Colonic mucosa (tissue), 4 donors: ENCODE data around the gene ARHGAP1. TPM values are rescaled to one million over a fixed set of nuclear protein-coding genes. Genes with fewer than 3 reads are reported as not detected.
A peak's percentile ranks its signal among the peaks of the same experiment; 100 is the strongest.

ENCODE experiments used
- DNase-seq: peaks from one replicate; pipeline ENCODE4 v3.0.0-alpha.2; 2020
- H3K27ac ChIP-seq: fragments of 200-600 bp; one replicate; pipeline ENCODE4 v1.8.0; 2021
- H3K27me3 ChIP-seq: fragments of 200-600 bp; one replicate; pipeline ENCODE4 v1.8.0; 2021
- H3K36me3 ChIP-seq: fragments of 200-600 bp; one replicate; pipeline ENCODE4 v1.8.0; 2021
- H3K4me1 ChIP-seq: fragments of 200-600 bp; one replicate; pipeline ENCODE4 v1.8.0; 2021; ENCODE audit warnings: mild to moderate bottlenecking
- H3K4me3 ChIP-seq: fragments of 200-600 bp; one replicate; pipeline ENCODE4 v1.8.0; 2021
- H3K9ac ChIP-seq, 2 donors: one replicate each; pipeline ENCODE4 v1.7.0; 2013; ENCODE audit warnings: control low read depth in 2 of 2, low read depth in 2 of 2, low read length in 2 of 2
- H3K9me3 ChIP-seq: fragments of 200-600 bp; one replicate; pipeline ENCODE4 v1.8.0; 2021
- intact Hi-C: fragments of 100-400 bp; cut with DNase I; formaldehyde crosslinking; loops from one replicate; pipeline ENCODE4 v1.14.1; 2022
- total RNA-seq, 2 donors: library from RNA; stranded (reverse); fragmentation: NEBNext Ultra II Directional in 1 of 2; extraction: Animal tissue kit (Norgen Biotek cat#: 25700) in 1 of 2; gene quantifications; one replicate each; pipeline ENCODE4 v1.2.1, GENCODE V29; 2021
- TF ChIP-seq, protein P1 (sequence below): fragments of 200-600 bp; IDR thresholded peaks from one replicate; pipeline ENCODE4 v1.8.0; 2022; ENCODE audit warnings: antibody characterized with exemption, mild to moderate bottlenecking
- donor health status: healthy.
- donor health status: DM: no; HTN: no; CAD: no.
- donor health status: DM: no; HTN: no; CAD: no.

The ARHGAP1 gene
- total RNA-seq, 2 donors from 2014 or later, result 68.3 to 81.7 TPM

- Histone ChIP-seq H3K9ac (no peak overlapping the region), H3K36me3 (peaks cover under 1% of the 10 kb centered on the region), H3K27me3 (no peaks in the 10 kb centered on the region), H3K4me3 (no peak overlapping the region), H3K4me1 (no peaks in the 10 kb centered on the region), H3K27ac (no peak overlapping the region), H3K9me3 (no peaks in the 10 kb centered on the region)
- TF ChIP-seq, protein P1, sequence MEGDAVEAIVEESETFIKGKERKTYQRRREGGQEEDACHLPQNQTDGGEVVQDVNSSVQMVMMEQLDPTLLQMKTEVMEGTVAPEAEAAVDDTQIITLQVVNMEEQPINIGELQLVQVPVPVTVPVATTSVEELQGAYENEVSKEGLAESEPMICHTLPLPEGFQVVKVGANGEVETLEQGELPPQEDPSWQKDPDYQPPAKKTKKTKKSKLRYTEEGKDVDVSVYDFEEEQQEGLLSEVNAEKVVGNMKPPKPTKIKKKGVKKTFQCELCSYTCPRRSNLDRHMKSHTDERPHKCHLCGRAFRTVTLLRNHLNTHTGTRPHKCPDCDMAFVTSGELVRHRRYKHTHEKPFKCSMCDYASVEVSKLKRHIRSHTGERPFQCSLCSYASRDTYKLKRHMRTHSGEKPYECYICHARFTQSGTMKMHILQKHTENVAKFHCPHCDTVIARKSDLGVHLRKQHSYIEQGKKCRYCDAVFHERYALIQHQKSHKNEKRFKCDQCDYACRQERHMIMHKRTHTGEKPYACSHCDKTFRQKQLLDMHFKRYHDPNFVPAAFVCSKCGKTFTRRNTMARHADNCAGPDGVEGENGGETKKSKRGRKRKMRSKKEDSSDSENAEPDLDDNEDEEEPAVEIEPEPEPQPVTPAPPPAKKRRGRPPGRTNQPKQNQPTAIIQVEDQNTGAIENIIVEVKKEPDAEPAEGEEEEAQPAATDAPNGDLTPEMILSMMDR, result no peak
- intact Hi-C loops, result no loop called here
- DNase-seq, result no peak
Observed at GRCh38 chr11:46743043-46743442, 42.6 kb upstream of the ARHGAP1 start.

DNA sequence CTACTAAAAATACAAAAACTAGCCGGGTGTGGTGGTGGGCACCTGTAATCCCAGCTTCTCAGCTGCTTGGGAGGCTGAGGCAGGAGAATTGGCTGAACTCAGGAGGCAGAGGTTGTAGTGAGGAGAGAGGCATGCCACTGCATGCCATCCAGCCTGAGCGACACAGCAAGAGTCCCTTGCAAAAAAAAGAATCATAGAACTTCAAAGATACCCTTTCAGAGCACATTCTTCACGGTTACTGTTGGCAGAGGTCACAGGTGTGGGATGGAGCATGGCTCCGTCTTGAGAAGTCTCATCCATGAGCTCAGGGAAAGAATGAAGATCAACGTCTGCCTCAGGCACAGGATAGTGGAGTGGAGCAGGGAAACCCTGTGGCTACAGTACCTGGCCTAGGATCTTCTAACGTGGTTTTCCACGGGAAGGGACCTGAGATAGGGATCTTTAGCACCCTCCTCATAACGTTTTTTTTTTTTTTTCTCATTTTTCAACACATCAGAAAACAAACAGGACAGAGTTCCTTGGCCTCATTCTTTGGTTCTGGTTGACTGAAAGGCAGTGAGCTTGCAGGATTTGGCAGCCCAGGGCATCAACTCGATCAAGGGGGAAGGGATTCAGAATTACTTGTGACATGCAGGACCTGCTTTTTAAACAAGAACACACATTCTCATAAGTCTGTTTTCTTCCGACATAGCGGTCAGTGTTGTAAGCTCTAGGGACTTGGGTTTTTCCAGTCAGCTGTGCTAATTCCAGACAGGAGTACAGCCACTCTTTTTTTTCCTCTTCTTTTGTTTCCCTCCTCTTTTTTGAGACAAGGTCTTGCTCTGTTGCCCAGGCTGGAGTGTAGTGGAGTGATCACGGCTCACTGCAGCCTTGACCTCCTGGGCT lies 41.4 kb upstream of the ARHGAP1 start:
- no peaks in the 10 kb centered on the region for H3K36me3 ChIP-seq
- no peak overlapping the region for H3K9ac ChIP-seq
- H3K27me3 ChIP-seq, result no peaks in the 10 kb centered on the region
- DNase-seq, result no peak
- no peaks in the 10 kb centered on the region for H3K9me3 ChIP-seq
- H3K27ac ChIP-seq, result no peak overlapping the region
- no peaks in the 10 kb centered on the region for H3K4me1 ChIP-seq
- intact Hi-C loops, result no loop called here
- no peak overlapping the region for H3K4me3 ChIP-seq
- TF ChIP-seq, protein P1, result no peak

GRCh38 chr11:46738887-46739286 lies 38.5 kb upstream of the ARHGAP1 start:
- intact Hi-C loops, result no loop called here
- no peaks in the 10 kb centered on the region for H3K36me3 ChIP-seq
- no peaks in the 10 kb centered on the region for H3K9me3 ChIP-seq
- no peaks in the 10 kb centered on the region for H3K27me3 ChIP-seq
- H3K9ac ChIP-seq, result no peak overlapping the region
- DNase-seq, result no peak
- H3K4me3 ChIP-seq, result no peak overlapping the region
- TF ChIP-seq, protein P1, result no peak
- H3K4me1 ChIP-seq, result no peaks in the 10 kb centered on the region
- no peak overlapping the region for H3K27ac ChIP-seq

- Histone ChIP-seq H3K9me3 (no peaks in the 10 kb centered on the region), H3K36me3 (no peaks in the 10 kb centered on the region), H3K27ac (no peak overlapping the region), H3K4me3 (no peak overlapping the region), H3K4me1 (no peaks in the 10 kb centered on the region), H3K9ac (no peak overlapping the region), H3K27me3 (no peaks in the 10 kb centered on the region)
- TF ChIP-seq, protein P1, result no peak
- DNase-seq, result no peak
- intact Hi-C loops, result no loop called here
Observed at GRCh38 chr11:46737699-46738098, 37.3 kb upstream of the ARHGAP1 start.

GRCh38 chr11:46736615-46737014 lies 36.2 kb upstream of the ARHGAP1 start:
- H3K4me1 ChIP-seq, result no peaks in the 10 kb centered on the region
- no peak overlapping the region for H3K4me3 ChIP-seq
- intact Hi-C loops, result no loop called here
- peak overlapping the region in 1 of 2 donors; percentile 26 for H3K9ac ChIP-seq
- no peak for DNase-seq
- TF ChIP-seq, protein P1, result no peak
- no peak overlapping the region for H3K27ac ChIP-seq
- H3K36me3 ChIP-seq, result no peaks in the 10 kb centered on the region
- H3K27me3 ChIP-seq, result no peaks in the 10 kb centered on the region
- H3K9me3 ChIP-seq, result no peaks in the 10 kb centered on the region
